Esophagus (tissue), 2 donors: Measurements from ENCODE around the gene PITX3. TPM values are rescaled to one million over a fixed set of nuclear protein-coding genes. Genes with fewer than 3 reads are reported as not detected.
"Not testable (repeated sequence)": the region's sequence is repeated elsewhere in the genome, so short reads cannot be mapped to it uniquely, and the experiment has no call there.

Experiments used
- H3K27ac ChIP-seq, 2 donors: one replicate each; pipeline ENCODE4 v1.5.1; 2013; ENCODE audit warnings: low read depth in 2 of 2, mild to moderate bottlenecking in 2 of 2, inconsistent platforms in 1 of 2, low read length in 1 of 2, moderate library complexity in 1 of 2
- H3K27me3 ChIP-seq, 2 donors: one replicate each; pipeline ENCODE4 v1.6.1; 2013; ENCODE audit warnings: low read length in 2 of 2, control low read depth in 1 of 2, mild to moderate bottlenecking in 1 of 2; ENCODE audit not compliant: insufficient read depth in 2 of 2, control insufficient read depth in 1 of 2
- H3K36me3 ChIP-seq, 2 donors: one replicate each; pipeline ENCODE4 v1.6.1; 2013; ENCODE audit warnings: low read length in 1 of 2; ENCODE audit not compliant: control insufficient read depth in 2 of 2, insufficient read depth in 2 of 2
- H3K4me1 ChIP-seq, 2 donors: one replicate each; pipeline ENCODE4 v1.6.1; 2013; ENCODE audit warnings: low read length in 1 of 2; ENCODE audit not compliant: control insufficient read depth in 2 of 2, insufficient read depth in 2 of 2
- H3K4me3 ChIP-seq, 2 donors: one replicate each; pipeline ENCODE4 v1.5.1; 2013; ENCODE audit warnings: low read length in 2 of 2, mild to moderate bottlenecking in 2 of 2, low read depth in 1 of 2, moderate library complexity in 1 of 2
- H3K9me3 ChIP-seq, 2 donors: one replicate each; pipeline ENCODE4 v1.6.1; 2013; ENCODE audit warnings: mild to moderate bottlenecking in 2 of 2, low read depth in 1 of 2, low read length in 1 of 2, moderate library complexity in 1 of 2; ENCODE audit not compliant: control insufficient read depth in 2 of 2, insufficient read depth in 1 of 2
- WGBS, 2 donors: extraction: QIAGEN DNeasy Blood & Tissue Kit; methylation state at CpG; one replicate each; pipeline ENCODE4 v1.1.7; 2013; 5-methylcytosine and 5-hydroxymethylcytosine counted together
- polyA plus RNA-seq, 2 donors: library from polyadenylated mRNA; stranded (reverse); fragments of 200-250 nt; gene quantifications; one replicate each; pipeline ENCODE4 v1.2.3, GENCODE V29; 2013
- donor health status: healthy with polysubstance abuse.
- donor health status: Bipolar disorder and iron deficiency.

PITX3 gene
- polyA plus RNA-seq, 2 donors, result not detected

DNA sequence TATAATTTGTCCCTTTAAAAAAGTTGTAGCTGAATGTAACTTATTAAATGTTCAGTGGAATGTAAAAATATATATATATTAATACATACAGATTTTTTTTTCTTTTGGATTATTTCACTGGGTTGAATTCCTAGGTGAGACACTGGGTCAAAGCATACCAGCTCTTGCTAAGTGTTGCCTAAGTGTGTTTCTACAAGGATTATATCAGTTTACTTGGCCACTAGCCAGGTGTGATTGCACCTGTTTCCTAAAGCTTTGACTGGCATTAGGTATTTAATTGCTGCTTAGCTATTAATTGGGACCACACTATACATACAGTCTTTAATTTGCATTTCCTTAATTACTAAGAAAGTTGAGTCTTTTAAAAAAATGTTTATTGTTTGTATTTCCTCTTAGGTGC lies 20.7 kb downstream of the PITX3 start:
- Histone ChIP-seq H3K4me3 (no peak overlapping the region), H3K4me1 (no peaks in the 10 kb centered on the region), H3K36me3 (no peaks in the 10 kb centered on the region), H3K27ac (no peak overlapping the region), H3K9me3 (no peaks in the 10 kb centered on the region), H3K27me3 (no peaks in the 10 kb centered on the region)

DNA sequence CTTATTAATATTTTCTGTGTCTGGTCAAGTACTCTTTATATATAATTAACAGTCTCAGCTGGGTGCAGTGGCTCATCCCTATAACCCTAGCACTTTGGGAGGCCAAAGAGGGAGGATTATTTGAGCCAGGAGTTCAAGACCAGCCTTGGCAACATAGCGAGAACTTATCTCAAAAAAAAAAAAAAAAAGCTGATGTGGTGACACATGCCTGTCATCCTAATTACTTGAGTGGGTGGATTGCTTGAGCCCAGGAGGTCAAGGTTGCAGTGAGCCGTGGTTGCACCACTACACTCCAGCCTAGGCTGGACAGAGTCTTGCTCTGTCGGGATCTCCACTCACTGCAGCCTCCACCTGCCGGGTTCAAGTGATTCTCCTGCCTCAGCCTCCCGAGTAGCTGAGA lies 21.9 kb downstream of the PITX3 start:
- H3K4me3 ChIP-seq, result no peak overlapping the region
- no peaks in the 10 kb centered on the region for H3K36me3 ChIP-seq
- WGBS, 2 donors, result 83 to 88% methylated on average over 5 of the region's 5 CpGs
- H3K4me1 ChIP-seq, result no peaks in the 10 kb centered on the region
- no peak overlapping the region for H3K27ac ChIP-seq
- no peaks in the 10 kb centered on the region for H3K9me3 ChIP-seq
- H3K27me3 ChIP-seq, result no peaks in the 10 kb centered on the region

DNA sequence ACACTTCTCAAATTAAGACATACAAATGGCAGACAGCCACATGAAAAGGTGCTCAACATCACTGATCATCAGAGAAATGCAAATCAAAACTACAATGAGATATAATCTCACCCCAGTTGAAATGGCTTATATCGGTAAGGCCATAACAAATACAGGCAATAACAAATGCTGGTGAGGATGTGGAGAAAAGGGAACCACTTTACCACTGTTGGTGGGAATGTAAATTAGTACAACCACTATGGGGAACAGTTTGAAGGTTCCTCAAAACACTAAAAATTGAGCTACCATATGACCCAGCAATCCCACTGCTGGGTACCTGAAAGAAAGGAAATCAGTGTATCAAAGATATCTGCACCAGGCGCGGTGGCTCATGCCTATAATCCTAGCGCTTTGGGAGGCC lies 27.7 kb downstream of the PITX3 start:
- H3K9me3 ChIP-seq, H3K36me3 ChIP-seq, H3K27me3 ChIP-seq, H3K27ac ChIP-seq, H3K4me1 ChIP-seq, H3K4me3 ChIP-seq: not testable (repeated sequence)
- WGBS, 2 donors, result 73 to 85% methylated on average over 4 of the region's 4 CpGs

DNA sequence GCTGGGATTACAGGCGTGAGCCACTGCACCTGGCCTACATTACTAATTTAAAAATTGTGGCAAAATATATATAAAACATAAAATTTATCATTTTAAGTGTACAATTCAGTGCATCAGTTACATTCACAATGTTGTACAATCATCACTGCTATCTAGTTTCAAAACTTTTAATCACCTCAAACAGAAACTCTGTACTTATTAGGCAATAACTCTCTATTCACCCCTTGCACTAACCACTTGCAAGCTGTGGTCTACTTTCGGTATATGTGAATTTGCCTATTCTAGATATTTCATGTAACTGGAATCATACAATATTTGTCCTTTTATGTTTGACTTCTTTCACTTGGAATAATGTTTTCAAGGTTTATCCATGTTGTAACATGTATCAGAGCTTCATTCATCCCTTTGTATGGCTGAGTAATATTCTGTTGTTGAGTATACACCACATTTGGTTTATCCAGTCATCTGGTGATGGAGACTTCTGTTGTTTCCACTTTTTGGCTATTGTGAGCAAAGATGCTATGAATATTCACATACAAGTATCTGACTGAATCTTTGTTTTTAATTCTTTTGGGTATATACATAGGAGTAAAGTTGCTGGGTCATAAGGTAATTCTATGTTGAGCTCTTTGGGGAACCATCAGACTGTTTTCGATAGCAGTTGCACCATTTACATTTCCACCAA lies 29.6 kb downstream of the PITX3 start:
- H3K4me1 ChIP-seq, result no peaks in the 10 kb centered on the region
- no peaks in the 10 kb centered on the region for H3K27me3 ChIP-seq
- no peak overlapping the region for H3K4me3 ChIP-seq
- no peak overlapping the region for H3K27ac ChIP-seq
- no peaks in the 10 kb centered on the region for H3K36me3 ChIP-seq
- H3K9me3 ChIP-seq, result no peaks in the 10 kb centered on the region
- 81 to 89% methylated on average over 3 of the region's 3 CpGs for WGBS, 2 donors

DNA sequence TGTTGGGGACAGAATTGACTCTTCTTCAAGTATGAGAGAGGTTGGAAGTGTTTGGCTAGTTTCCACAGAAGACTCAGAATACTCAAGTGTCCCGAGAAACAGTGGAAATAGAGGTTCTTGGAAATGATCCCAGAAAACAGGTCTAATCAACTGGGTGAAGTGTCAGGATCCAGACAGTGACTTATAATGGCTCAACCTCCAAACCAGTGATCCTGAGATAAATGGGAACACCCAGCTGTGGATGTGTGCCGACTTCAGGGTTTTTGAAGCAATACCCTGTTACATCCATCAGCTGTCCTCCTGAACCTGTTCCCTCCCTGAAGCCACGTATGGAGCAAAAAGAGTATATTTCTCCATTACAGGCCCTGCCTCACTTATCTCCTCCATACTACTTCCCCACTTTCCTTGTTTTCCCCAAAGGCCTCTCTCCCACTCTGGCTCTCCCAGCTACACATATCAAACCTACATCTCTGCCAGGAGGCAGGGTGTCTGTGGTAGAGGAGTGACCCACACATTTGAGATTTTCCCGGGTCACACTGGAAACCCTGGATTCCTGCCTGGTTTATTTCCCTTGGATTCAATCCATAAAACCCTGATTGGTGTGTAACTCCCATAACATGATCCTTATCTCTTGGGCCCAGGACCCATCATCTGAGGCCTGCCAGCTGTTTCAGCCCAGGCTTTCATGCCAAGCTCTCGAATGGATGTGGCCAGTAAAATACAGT lies 32.8 kb downstream of the PITX3 start:
- no peak overlapping the region for H3K27ac ChIP-seq

DNA sequence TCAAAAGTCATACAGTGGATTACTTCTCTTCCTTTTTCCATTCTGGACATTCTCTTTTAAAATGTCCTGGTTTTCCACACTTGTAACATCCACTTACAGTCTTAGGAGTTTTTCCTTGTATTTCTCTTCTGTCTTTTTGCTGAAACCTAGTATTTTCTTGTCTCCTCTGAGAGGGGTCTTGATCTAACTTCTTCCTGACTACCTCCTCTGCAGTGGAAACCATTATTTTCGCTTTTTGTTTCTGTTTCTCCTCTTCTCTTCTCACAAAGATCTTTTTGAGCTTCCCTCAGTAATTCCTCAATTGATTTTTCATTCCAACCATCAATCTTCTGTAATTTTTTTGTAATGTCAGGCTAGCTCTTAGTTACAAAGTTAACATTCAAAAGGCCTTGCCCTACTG lies 38.9 kb downstream of the PITX3 start:
- 67 to 68% methylated on average over 1 of the region's 1 CpG for WGBS, 2 donors
- no peak overlapping the region for H3K27ac ChIP-seq
- H3K36me3 ChIP-seq, result no peaks in the 10 kb centered on the region
- peaks cover 0 to 8% of the 10 kb centered on the region in 2 donors for H3K9me3 ChIP-seq
- H3K4me3 ChIP-seq, result no peak overlapping the region
- no peaks in the 10 kb centered on the region for H3K27me3 ChIP-seq
- H3K4me1 ChIP-seq, result peaks cover 0 to 2% of the 10 kb centered on the region in 2 donors

More for the DNA sequence above, 32.8 kb downstream of the PITX3 start:
- H3K9me3 ChIP-seq, result peaks cover 0 to 6% of the 10 kb centered on the region in 2 donors
- no peak overlapping the region for H3K4me3 ChIP-seq
- 43 to 47% methylated on average over 5 of the region's 5 CpGs for WGBS, 2 donors
- no peaks in the 10 kb centered on the region for H3K27me3 ChIP-seq
- no peaks in the 10 kb centered on the region for H3K4me1 ChIP-seq
- H3K36me3 ChIP-seq, result no peaks in the 10 kb centered on the region

DNA sequence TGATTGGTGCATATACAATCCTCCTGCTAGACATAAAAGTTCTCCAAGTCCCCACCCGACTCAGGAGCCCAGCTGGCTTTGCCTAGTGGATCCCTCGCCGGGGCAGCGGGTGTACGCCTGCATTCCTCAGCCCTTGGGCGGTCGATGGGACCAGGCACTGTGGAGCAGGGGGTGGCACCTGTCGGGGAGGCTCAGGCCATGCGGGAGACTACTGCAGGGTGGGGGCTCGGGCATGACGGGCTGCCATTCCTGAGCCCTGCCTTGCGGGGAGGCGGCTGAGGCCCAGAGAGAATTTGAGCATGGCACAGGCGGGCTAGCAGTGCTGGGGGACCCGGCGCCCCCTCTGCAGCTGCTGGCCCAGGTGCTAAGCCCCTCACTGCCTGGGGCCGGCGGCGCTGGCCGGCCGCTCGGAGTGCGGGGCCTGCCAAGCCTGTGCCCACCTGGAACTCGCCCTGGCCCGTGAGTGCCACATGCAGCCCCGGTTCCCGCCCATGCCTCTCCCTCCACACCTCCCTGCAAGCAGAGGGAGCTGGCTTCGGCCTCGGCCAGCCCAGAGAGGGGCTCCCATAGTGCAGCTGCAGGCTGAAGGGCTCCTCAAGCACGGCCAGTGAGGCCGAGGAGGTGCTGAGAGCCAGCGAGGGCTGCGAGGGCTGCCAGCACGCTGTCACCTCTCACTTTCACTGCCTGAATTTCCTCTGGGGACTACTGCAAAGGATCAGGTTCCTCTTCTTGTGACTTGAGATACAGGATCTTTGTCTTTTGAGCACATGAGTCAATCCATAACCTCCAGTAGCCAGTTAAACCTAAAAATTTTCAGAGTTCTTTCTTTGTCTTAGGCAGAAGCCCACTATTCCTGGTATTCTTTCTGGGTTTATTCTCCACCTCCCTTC lies 40.3 kb downstream of the PITX3 start:
- 90 to 91% methylated on average over 29 to 34 of the region's 34 CpGs for WGBS, 2 donors
- Histone ChIP-seq H3K4me1 (peaks cover 0 to 2% of the 10 kb centered on the region in 2 donors), H3K27ac (no peak overlapping the region), H3K27me3 (no peaks in the 10 kb centered on the region), H3K9me3 (peaks cover 0 to 8% of the 10 kb centered on the region in 2 donors), H3K36me3 (no peaks in the 10 kb centered on the region), H3K4me3 (no peak overlapping the region)

DNA sequence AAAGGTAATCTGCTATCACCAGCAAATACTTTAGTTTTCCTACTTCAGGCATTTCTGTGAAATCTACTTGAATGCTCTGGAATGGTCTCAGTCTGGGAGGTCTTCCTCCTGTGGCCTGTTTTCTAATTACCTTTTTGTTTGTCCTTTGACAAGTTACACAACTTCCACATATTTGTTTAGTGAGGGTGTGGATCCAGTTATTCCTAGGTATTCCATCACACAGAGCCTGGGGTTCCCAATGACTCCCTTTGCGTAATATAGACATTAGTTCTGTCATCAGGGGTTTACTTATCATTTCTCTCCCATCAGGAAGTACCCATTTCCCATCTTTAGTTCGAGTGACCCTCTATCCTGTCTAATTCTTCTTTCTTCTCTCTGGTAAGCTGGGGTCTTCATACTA lies 43.3 kb downstream of the PITX3 start:
- Histone ChIP-seq H3K4me3 (no peak overlapping the region), H3K9me3 (peaks cover 0 to 2% of the 10 kb centered on the region in 2 donors)
- 73 to 82% methylated on average over 2 of the region's 2 CpGs for WGBS, 2 donors

DNA sequence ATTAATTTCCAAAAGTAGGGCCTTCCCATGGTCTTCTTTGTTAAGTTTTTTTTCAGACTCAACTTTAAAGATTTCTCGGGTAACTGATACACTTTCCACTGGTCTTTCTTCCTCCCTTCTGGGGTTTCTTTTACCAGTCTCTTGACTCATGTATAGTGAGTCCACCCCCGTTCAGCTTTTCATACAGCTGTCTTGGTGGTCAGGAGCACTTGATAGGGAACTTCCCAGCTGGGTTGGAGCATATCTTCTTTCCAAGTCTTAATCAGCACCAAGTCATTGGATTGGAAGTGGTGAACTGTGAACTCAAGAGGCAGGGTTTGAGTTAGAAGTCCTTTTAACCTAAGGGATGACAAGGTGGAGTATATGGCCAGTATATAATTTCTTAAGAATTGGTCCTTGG lies 44.4 kb downstream of the PITX3 start:
- Histone ChIP-seq H3K4me1 (peaks cover 0 to 2% of the 10 kb centered on the region in 2 donors), H3K9me3 (peaks cover 0 to 8% of the 10 kb centered on the region in 2 donors), H3K36me3 (no peaks in the 10 kb centered on the region), H3K4me3 (no peak overlapping the region), H3K27me3 (no peaks in the 10 kb centered on the region), H3K27ac (no peak overlapping the region)
- WGBS, 2 donors, result 64 to 80% methylated on average over 2 of the region's 2 CpGs

More for the DNA sequence above, 43.3 kb downstream of the PITX3 start:
- Histone ChIP-seq H3K27me3 (no peaks in the 10 kb centered on the region), H3K36me3 (no peaks in the 10 kb centered on the region), H3K27ac (no peak overlapping the region), H3K4me1 (peaks cover 0 to 2% of the 10 kb centered on the region in 2 donors)
